ENCODE results near the gene ATRNL1. TPM values are rescaled to one million over a fixed set of nuclear protein-coding genes. Genes with fewer than 3 reads are reported as not detected.

ATRNL1 gene
- total RNA-seq, 1 experiment from 2014 or later = not detected

DNA sequence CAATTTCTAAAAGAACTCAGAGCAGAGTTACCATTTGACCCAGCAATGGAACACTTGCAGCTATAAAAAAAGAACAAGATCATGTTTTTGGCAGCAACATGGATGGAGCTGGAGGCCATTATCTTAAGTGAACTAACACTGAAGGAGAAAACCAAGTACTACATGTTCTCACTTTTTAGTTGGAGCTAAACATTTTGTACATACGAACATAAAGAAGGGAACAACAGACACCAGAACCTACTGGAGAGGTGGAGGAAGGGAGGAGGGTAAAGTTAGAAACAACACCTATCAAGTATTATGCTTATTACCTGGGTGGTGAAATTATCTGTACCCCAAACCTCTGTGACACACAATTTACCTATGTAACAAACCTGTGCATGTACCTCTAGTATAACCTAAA is 329.5 kb downstream of the ATRNL1 start:
- no TSS peak for BruUV-seq (replicated peaks)
- Mint-ChIP-seq H3K4me1 (ENCODE audit: insufficient read depth, unreplicated experiment) (no peaks in the 10 kb centered on the region), H3K9me3 (ENCODE audit: unreplicated experiment) (no peaks in the 10 kb centered on the region), H3K27me3 (ENCODE audit: insufficient read depth, unreplicated experiment) (peaks cover 99% of the 10 kb centered on the region), H3K36me3 (ENCODE audit: insufficient read depth, unreplicated experiment) (no peaks in the 10 kb centered on the region), H3K4me3 (ENCODE audit: unreplicated experiment) (no peak overlapping the region), H3K27ac (ENCODE audit: low read depth, unreplicated experiment) (no peak overlapping the region)
- CTCF ChIA-PET = interaction anchor here (0.7 to 1.0 kb wide), 2 partner anchors 10 to 865 kb away, joined by 3 read pairs; no protein-coding TSS in a partner anchor
- intact Hi-C loops (cut with micrococcal nuclease) = no loop called here
- POLR2A ChIA-PET = no interaction called here
- TF ChIP-seq, protein P1, sequence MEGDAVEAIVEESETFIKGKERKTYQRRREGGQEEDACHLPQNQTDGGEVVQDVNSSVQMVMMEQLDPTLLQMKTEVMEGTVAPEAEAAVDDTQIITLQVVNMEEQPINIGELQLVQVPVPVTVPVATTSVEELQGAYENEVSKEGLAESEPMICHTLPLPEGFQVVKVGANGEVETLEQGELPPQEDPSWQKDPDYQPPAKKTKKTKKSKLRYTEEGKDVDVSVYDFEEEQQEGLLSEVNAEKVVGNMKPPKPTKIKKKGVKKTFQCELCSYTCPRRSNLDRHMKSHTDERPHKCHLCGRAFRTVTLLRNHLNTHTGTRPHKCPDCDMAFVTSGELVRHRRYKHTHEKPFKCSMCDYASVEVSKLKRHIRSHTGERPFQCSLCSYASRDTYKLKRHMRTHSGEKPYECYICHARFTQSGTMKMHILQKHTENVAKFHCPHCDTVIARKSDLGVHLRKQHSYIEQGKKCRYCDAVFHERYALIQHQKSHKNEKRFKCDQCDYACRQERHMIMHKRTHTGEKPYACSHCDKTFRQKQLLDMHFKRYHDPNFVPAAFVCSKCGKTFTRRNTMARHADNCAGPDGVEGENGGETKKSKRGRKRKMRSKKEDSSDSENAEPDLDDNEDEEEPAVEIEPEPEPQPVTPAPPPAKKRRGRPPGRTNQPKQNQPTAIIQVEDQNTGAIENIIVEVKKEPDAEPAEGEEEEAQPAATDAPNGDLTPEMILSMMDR (IDR thresholded peaks at IDR 0.05; ENCODE audit: unreplicated experiment) = no peak
- DNase-seq (ENCODE audit: unreplicated experiment) = no peak

DNA sequence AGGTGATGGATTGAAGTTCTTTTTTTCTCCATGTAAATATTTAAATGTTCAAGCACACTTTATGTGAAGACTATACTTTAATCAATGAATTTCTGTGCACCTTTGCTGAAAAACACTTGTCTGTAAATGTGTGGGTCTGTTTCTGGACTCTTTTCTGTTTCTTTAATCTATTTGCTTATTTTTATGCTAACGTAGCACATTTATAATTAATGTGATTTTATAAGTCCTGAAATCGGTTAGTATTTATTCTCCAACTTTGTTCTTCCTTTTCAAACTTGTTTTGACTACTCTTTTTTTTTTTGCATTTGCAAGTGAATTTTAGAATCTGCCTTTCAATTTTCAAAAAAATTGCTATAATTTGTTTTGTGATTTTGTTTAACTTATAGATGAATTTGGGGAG is 334.4 kb downstream of the ATRNL1 start:
- Mint-ChIP-seq H3K36me3 (ENCODE audit: insufficient read depth, unreplicated experiment) (no peaks in the 10 kb centered on the region), H3K27me3 (ENCODE audit: insufficient read depth, unreplicated experiment) (peaks cover 67% of the 10 kb centered on the region), H3K4me1 (ENCODE audit: insufficient read depth, unreplicated experiment) (no peaks in the 10 kb centered on the region), H3K4me3 (ENCODE audit: unreplicated experiment) (no peak overlapping the region), H3K9me3 (ENCODE audit: unreplicated experiment) (no peaks in the 10 kb centered on the region), H3K27ac (ENCODE audit: low read depth, unreplicated experiment) (no peak overlapping the region)
- CTCF ChIA-PET = no interaction called here
- no TSS peak for BruUV-seq (replicated peaks)
- TF ChIP-seq, protein P1 (IDR thresholded peaks at IDR 0.05; ENCODE audit: unreplicated experiment) = no peak
- DNase-seq (ENCODE audit: unreplicated experiment) = no peak
- intact Hi-C loops (cut with micrococcal nuclease) = no loop called here
- POLR2A ChIA-PET = interaction anchor here (0.6 kb wide), 1 partner anchor 31 kb away, joined by 4 read pairs; no protein-coding TSS in a partner anchor

DNA sequence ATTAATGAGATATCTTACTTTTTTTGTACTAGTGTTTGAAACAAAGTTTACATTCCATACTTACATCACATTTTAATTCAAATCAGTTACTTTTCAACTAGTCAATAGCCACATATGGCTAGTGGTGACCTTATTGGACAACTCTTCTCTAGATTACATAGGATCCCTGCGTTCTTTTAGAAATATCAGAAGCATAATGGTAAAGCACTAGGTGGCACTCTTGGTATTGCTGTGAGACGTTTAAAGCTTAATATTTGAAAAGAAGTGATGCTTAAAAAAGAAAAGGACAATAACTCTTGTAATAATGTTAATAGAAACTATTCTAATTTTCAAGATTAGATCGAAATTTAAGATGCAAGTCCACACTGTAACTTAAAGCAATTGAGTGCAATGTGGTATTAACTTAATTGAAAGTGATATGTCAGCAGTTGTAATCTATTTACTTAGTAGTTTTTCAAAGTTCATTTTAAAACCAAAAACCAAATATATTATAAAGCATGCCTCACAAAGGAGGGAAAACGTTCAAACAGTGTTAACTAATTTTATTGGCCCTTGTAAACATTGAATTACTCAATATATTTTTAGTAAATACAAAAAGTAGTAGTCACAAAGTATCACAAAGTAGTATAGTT is 339.1 kb downstream of the ATRNL1 start:
- H3K36me3 Mint-ChIP-seq (ENCODE audit: insufficient read depth, unreplicated experiment) = no peaks in the 10 kb centered on the region
- intact Hi-C loops (cut with micrococcal nuclease) = loop anchor here (1.0 to 10.0 kb wide), 3 partner anchors 272 to 954 kb away; no protein-coding TSS in a partner anchor
- H3K4me3 Mint-ChIP-seq (ENCODE audit: unreplicated experiment) = no peak overlapping the region
- TF ChIP-seq, protein P1 (IDR thresholded peaks at IDR 0.05; ENCODE audit: unreplicated experiment) = peak; percentile 43
- POLR2A ChIA-PET = interaction anchor here (0.7 kb wide), 1 partner anchor 96 kb away, joined by 3 read pairs; no protein-coding TSS in a partner anchor
- no TSS peak for BruUV-seq (replicated peaks)
- H3K4me1 Mint-ChIP-seq (ENCODE audit: insufficient read depth, unreplicated experiment) = no peaks in the 10 kb centered on the region
- peaks cover 31% of the 10 kb centered on the region for H3K27me3 Mint-ChIP-seq (ENCODE audit: insufficient read depth, unreplicated experiment)
- H3K27ac Mint-ChIP-seq (ENCODE audit: low read depth, unreplicated experiment) = no peak overlapping the region
- peak; percentile 25 for DNase-seq (ENCODE audit: unreplicated experiment)
- H3K9me3 Mint-ChIP-seq (ENCODE audit: unreplicated experiment) = no peaks in the 10 kb centered on the region
- CTCF ChIA-PET = interaction anchor here (0.6 to 1.8 kb wide), 11 partner anchors 10 to 1355 kb away, joined by 3 to 7 read pairs (median 3); no protein-coding TSS in a partner anchor

DNA sequence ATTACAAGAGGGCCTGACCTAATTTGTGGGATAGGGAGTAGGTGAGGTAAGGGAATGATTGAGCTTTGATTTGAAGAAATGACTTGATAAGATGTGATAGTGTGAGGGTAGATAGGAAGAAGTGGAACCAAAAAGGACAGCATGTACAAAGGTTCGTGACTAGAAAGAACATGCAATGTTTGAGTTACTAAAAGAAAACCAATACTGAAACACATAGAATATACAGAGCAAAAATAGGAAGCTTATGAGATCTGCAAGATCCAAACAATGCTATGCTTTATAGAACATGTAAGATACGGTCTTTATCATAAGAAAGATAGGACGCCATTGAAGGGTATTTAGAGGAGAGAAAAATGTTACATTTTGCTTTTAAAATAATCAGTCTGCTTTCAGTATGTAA is 343.8 kb downstream of the ATRNL1 start:
- TF ChIP-seq, protein P1 (IDR thresholded peaks at IDR 0.05; ENCODE audit: unreplicated experiment) = no peak
- CTCF ChIA-PET = interaction anchor here (1.3 kb wide), 1 partner anchor 19 kb away, joined by 5 read pairs; no protein-coding TSS in a partner anchor
- Mint-ChIP-seq H3K36me3 (ENCODE audit: insufficient read depth, unreplicated experiment) (no peaks in the 10 kb centered on the region), H3K9me3 (ENCODE audit: unreplicated experiment) (no peaks in the 10 kb centered on the region), H3K27ac (ENCODE audit: low read depth, unreplicated experiment) (no peak overlapping the region), H3K4me1 (ENCODE audit: insufficient read depth, unreplicated experiment) (no peaks in the 10 kb centered on the region), H3K4me3 (ENCODE audit: unreplicated experiment) (no peak overlapping the region), H3K27me3 (ENCODE audit: insufficient read depth, unreplicated experiment) (peaks cover 12% of the 10 kb centered on the region)
- no TSS peak for BruUV-seq (replicated peaks)
- POLR2A ChIA-PET = interaction anchor here (0.7 kb wide), 1 partner anchor 718 kb away, joined by 3 read pairs; no protein-coding TSS in a partner anchor
- DNase-seq (ENCODE audit: unreplicated experiment) = no peak
- intact Hi-C loops (cut with micrococcal nuclease) = loop anchor here (10.0 kb wide), 1 partner anchor 268 kb away; no protein-coding TSS in a partner anchor
